H9 (cell line): ENCODE data around the gene INSYN1. TPM values are rescaled to one million over a fixed set of nuclear protein-coding genes. Genes with fewer than 3 reads are reported as not detected.

Experiments
- DNase-seq: peaks from one replicate; pipeline ENCODE4 v3.0.0-alpha.2; 2017
- H2AFZ ChIP-seq: one replicate; pipeline ENCODE4 v1.6.1; 2013; ENCODE audit warnings: mild to moderate bottlenecking, low read length, control low read depth, moderate library complexity
- H2AK5ac ChIP-seq: 2 replicates; pipeline ENCODE4 v1.6.1; 2013; ENCODE audit warnings: low read length, control low read depth, mixed read lengths; ENCODE audit not compliant: insufficient read length
- H2BK120ac ChIP-seq: one replicate; pipeline ENCODE4 v1.6.1; 2013; ENCODE audit warnings: low read depth, mild to moderate bottlenecking, low read length, control low read depth, inconsistent platforms; ENCODE audit not compliant: poor library complexity, severe bottlenecking
- H2BK12ac ChIP-seq: 2 replicates; pipeline ENCODE4 v1.6.1; 2013; ENCODE audit warnings: low read length, control low read depth, mixed read lengths, low read depth; ENCODE audit not compliant: insufficient read length
- H2BK15ac ChIP-seq: 2 replicates; pipeline ENCODE4 v1.6.1; 2013; ENCODE audit warnings: low read depth, low read length, control low read depth
- H2BK20ac ChIP-seq: one replicate; pipeline ENCODE4 v1.6.1; 2013; ENCODE audit warnings: low read depth, mild to moderate bottlenecking, low read length, control low read depth, inconsistent platforms; ENCODE audit not compliant: poor library complexity, severe bottlenecking
- H2BK5ac ChIP-seq: 2 replicates; pipeline ENCODE4 v1.6.1; 2013; ENCODE audit warnings: low read length, control low read depth, mixed read lengths; ENCODE audit not compliant: insufficient read length
- H3K14ac ChIP-seq: 2 replicates; pipeline ENCODE4 v1.6.1; 2013; ENCODE audit warnings: low read length, control low read depth; ENCODE audit not compliant: insufficient read depth
- H3K18ac ChIP-seq: 2 replicates; pipeline ENCODE4 v1.6.1; 2013; ENCODE audit warnings: low read depth, mild to moderate bottlenecking, mixed read lengths, low read length, control low read depth; ENCODE audit not compliant: insufficient read length
- H3K23ac ChIP-seq: 2 replicates; pipeline ENCODE4 v1.6.1; 2013; ENCODE audit warnings: low read length, control low read depth, mixed read lengths, low read depth; ENCODE audit not compliant: insufficient read length
- H3K23me2 ChIP-seq: 2 replicates; pipeline ENCODE4 v1.6.1; 2013; ENCODE audit warnings: low read depth, mild to moderate bottlenecking, mixed read lengths, low read length, control low read depth; ENCODE audit not compliant: insufficient read length, poor library complexity, severe bottlenecking
- H3K27ac ChIP-seq: 2 replicates; pipeline ENCODE4 v1.5.1; 2013; ENCODE audit warnings: low read length, control low read depth, mixed read lengths, low read depth; ENCODE audit not compliant: insufficient read length
- H3K27me3 ChIP-seq: 2 replicates; pipeline ENCODE4 v1.6.1; 2013; ENCODE audit warnings: low read length, control low read depth, inconsistent platforms; ENCODE audit not compliant: insufficient read depth
- H3K4ac ChIP-seq: 2 replicates; pipeline ENCODE4 v1.6.1; 2013; ENCODE audit warnings: low read depth, mild to moderate bottlenecking, control low read depth, inconsistent platforms, low read length, moderate library complexity
- H3K4me1 ChIP-seq: 2 replicates; pipeline ENCODE4 v1.6.1; 2013; ENCODE audit warnings: low read length, control low read depth, inconsistent platforms; ENCODE audit not compliant: insufficient read depth
- H3K4me2 ChIP-seq: 2 replicates; pipeline ENCODE4 v1.6.1; 2013; ENCODE audit warnings: low read length, control low read depth, mixed read lengths; ENCODE audit not compliant: insufficient read length, insufficient read depth
- H3K56ac ChIP-seq: 2 replicates; pipeline ENCODE4 v1.6.1; 2013; ENCODE audit warnings: low read depth, mild to moderate bottlenecking, mixed read lengths, low read length, control low read depth; ENCODE audit not compliant: insufficient read length
- H3K79me1 ChIP-seq: 2 replicates; pipeline ENCODE4 v1.6.1; 2013; ENCODE audit warnings: low read depth, mild to moderate bottlenecking, moderate library complexity, low read length, control low read depth, inconsistent platforms; ENCODE audit not compliant: insufficient read depth, poor library complexity, severe bottlenecking
- H3K79me2 ChIP-seq: 2 replicates; pipeline ENCODE4 v1.6.1; 2013; ENCODE audit warnings: low read length, control low read depth, inconsistent platforms; ENCODE audit not compliant: insufficient read depth
- H3K9ac ChIP-seq: 2 replicates; pipeline ENCODE4 v1.6.1; 2013; ENCODE audit warnings: low read length, control low read depth, mixed read lengths; ENCODE audit not compliant: insufficient read length; ENCODE audit errors: extremely low read depth
- H3K9me3 ChIP-seq: one replicate; pipeline ENCODE4 v1.6.1; 2013; ENCODE audit warnings: low read depth, low read length, inconsistent platforms; ENCODE audit not compliant: control insufficient read depth
- H3T11ph ChIP-seq: one replicate; pipeline ENCODE4 v1.6.1; 2013; ENCODE audit warnings: mild to moderate bottlenecking, low read length, control low read depth, inconsistent platforms
- H4K20me1 ChIP-seq: one replicate; pipeline ENCODE4 v1.6.1; 2013; ENCODE audit not compliant: control insufficient read depth, insufficient read length, insufficient read depth
- H4K5ac ChIP-seq: 2 replicates; pipeline ENCODE4 v1.6.1; 2013; ENCODE audit warnings: low read depth, mild to moderate bottlenecking, mixed read lengths, low read length, control low read depth; ENCODE audit not compliant: insufficient read length
- H4K8ac ChIP-seq: replicated peaks from 2 replicates; pipeline ENCODE4 v1.6.1; 2013; ENCODE audit warnings: low read length, control low read depth, mixed read lengths, low read depth; ENCODE audit not compliant: insufficient read length
- H4K91ac ChIP-seq: 2 replicates; pipeline ENCODE4 v1.6.1; 2013; ENCODE audit warnings: low read depth, mild to moderate bottlenecking, moderate library complexity, mixed read lengths, low read length, control low read depth; ENCODE audit not compliant: insufficient read length
- H3K27ac Mint-ChIP-seq, 3 experiments: 2 replicates in 2 of 3; 3 replicates in 1 of 3; pipeline ENCODE4 v1.8.0; 2020 to 2021; ENCODE audit warnings: mixed read lengths in 3 of 3, mild to moderate bottlenecking in 1 of 3, moderate library complexity in 1 of 3
- H3K27me3 Mint-ChIP-seq: 2 replicates; pipeline ENCODE4 v1.8.0; 2021; ENCODE audit warnings: low read depth, mild to moderate bottlenecking, moderate library complexity, mixed read lengths
- H3K36me3 Mint-ChIP-seq, 3 experiments: 2 replicates in 2 of 3; 3 replicates in 1 of 3; pipeline ENCODE4 v1.8.0; 2020 to 2021; ENCODE audit warnings: low read depth in 3 of 3, mixed read lengths in 3 of 3; ENCODE audit not compliant: insufficient read depth in 1 of 3
- H3K4me1 Mint-ChIP-seq, 2 experiments: 2 replicates each; pipeline ENCODE4 v1.8.0; 2020; ENCODE audit warnings: mixed read lengths in 2 of 2
- H3K4me3 Mint-ChIP-seq, 2 experiments: 2 replicates in 1 of 2; 3 replicates in 1 of 2; pipeline ENCODE4 v1.8.0; 2020 to 2021; ENCODE audit warnings: mild to moderate bottlenecking in 2 of 2, mixed read lengths in 2 of 2, moderate library complexity in 1 of 2
- H3K9me3 Mint-ChIP-seq, 2 experiments: 2 replicates in 1 of 2; 3 replicates in 1 of 2; pipeline ENCODE4 v1.8.0; 2020; ENCODE audit warnings: mild to moderate bottlenecking in 2 of 2, mixed read lengths in 2 of 2, moderate library complexity in 1 of 2
- CTCF ChIP-seq: fragments of 200-600 bp; sonication (generic); conservative IDR thresholded peaks from 3 replicates; pipeline ENCODE4 v1.8.0; 2021; ENCODE audit warnings: antibody characterized with exemption, mild to moderate bottlenecking
- whole genome bisulfite sequencing: extraction: QIAGEN DNeasy Blood & Tissue Kit; methylation state at CpG from one replicate; pipeline ENCODE4 v1.1.7; 2013; ENCODE audit warnings: missing lambda C conversion rate, low lambda C conversion rate, mixed read lengths; ENCODE audit not compliant: insufficient read length; ENCODE audit errors: extremely low coverage; 5-methylcytosine and 5-hydroxymethylcytosine counted together
- total RNA-seq: library from RNA; stranded (reverse); gene quantifications from 2 replicates; pipeline ENCODE4 v1.2.1, GENCODE V29; 2021

INSYN1 gene
- total RNA-seq, 1 experiment from 2014 or later: 1.9 TPM

- peak overlapping the region in 1 of 3 experiments; percentile 30; a peak in 1 of 7 replicates for H3K27ac Mint-ChIP-seq
- no peak overlapping the region for H3K4me3 Mint-ChIP-seq
Observed at GRCh38 chr15:73704869-73705645, 48.1 kb downstream of the INSYN1 start.

More at GRCh38 chr15:73704869-73705645, 48.1 kb downstream of the INSYN1 start:
- Mint-ChIP-seq H3K9me3 (no peaks in the 10 kb centered on the region), H3K4me1 (peaks cover 4% of the 10 kb centered on the region in 2 experiments), H3K36me3 (peaks cover 23 to 57% (median 50%) of the 10 kb centered on the region in 3 experiments; a peak in 6 of 7 replicates), H3K27me3 (no peaks in the 10 kb centered on the region)
- no peaks in the 10 kb centered on the region for H3K79me2 ChIP-seq
- no peaks in the 10 kb centered on the region for H3K9me3 ChIP-seq
- no CpG with 5 or more reads among the region's 13 CpGs for WGBS
- H3K56ac ChIP-seq: no peak overlapping the region
- H3K4me2 ChIP-seq: no peak overlapping the region
- H4K20me1 ChIP-seq: no peaks in the 10 kb centered on the region
- DNase-seq: peak; percentile 84
- H2BK15ac ChIP-seq: no peak overlapping the region
- no peak overlapping the region for H3K18ac ChIP-seq
- no peak overlapping the region for H4K8ac ChIP-seq
- H2BK5ac ChIP-seq: no peak overlapping the region
- H3K79me1 ChIP-seq: peaks cover 2% of the 10 kb centered on the region
- no peak overlapping the region for H4K91ac ChIP-seq
- H2AK5ac ChIP-seq: no peak overlapping the region
- H2BK20ac ChIP-seq: no peak overlapping the region
- no peak overlapping the region for H3T11ph ChIP-seq
- H3K23ac ChIP-seq: no peak overlapping the region
- no peak overlapping the region for H3K14ac ChIP-seq
- H4K5ac ChIP-seq: no peak overlapping the region
- H3K27ac ChIP-seq: no peak overlapping the region
- H3K27me3 ChIP-seq: no peaks in the 10 kb centered on the region
- no peak overlapping the region for H2AFZ ChIP-seq
- peak; percentile 93 for TF ChIP-seq CTCF
- no peak overlapping the region for H3K9ac ChIP-seq
- no peak overlapping the region for H2BK120ac ChIP-seq
- no peak overlapping the region for H3K4ac ChIP-seq
- H3K23me2 ChIP-seq: no peaks in the 10 kb centered on the region
- peaks cover under 1% of the 10 kb centered on the region; the same call in 1 of the 2 replicates for H3K4me1 ChIP-seq
- H2BK12ac ChIP-seq: no peak overlapping the region
